ENCODE data around the gene HTR2B.

Gene HTR2B

GRCh38 chr2:231124838-231125568 is at the start of gene HTR2B:
TSS of gene HTR2B (minus strand) at chr2:231125042. CDS start at chr2:231123764, 1,278 bp downstream.
- H3K4me3 ChIP-seq (ENCODE audit: low read depth, low read length): no peak within 1 kb of the TSS
- H3K4me1 ChIP-seq (ENCODE audit: control insufficient read depth, insufficient read depth, low read length): peaks cover 30% of the 10 kb centered on the region
- H3K27me3 ChIP-seq (ENCODE audit: control insufficient read depth, insufficient read depth, low read length): no peaks in the 10 kb centered on the region
- no peaks in the 10 kb centered on the region for H3K9me3 ChIP-seq (ENCODE audit: control insufficient read depth, insufficient read depth, low read depth, low read length)
- H3K36me3 ChIP-seq (ENCODE audit: control insufficient read depth, insufficient read depth, low read length): no peaks in the 10 kb centered on the region
- H3K27ac ChIP-seq (ENCODE audit: low read depth, low read length): no peak within 1 kb of the TSS
- H3K9ac ChIP-seq (ENCODE audit: low read length): no peak within 1 kb of the TSS

- H3K36me3 ChIP-seq (ENCODE audit: control insufficient read depth, insufficient read depth, low read length): peaks cover 45% of the 10 kb centered on the region
Observed at GRCh38 chr2:231174211-231174651, 49.4 kb upstream of the HTR2B start.

GRCh38 chr2:231172025-231172424 is 47.2 kb upstream of the HTR2B start:
- peaks cover 65% of the 10 kb centered on the region for H3K36me3 ChIP-seq (ENCODE audit: control insufficient read depth, insufficient read depth, low read length)

More at GRCh38 chr2:231174211-231174651, 49.4 kb upstream of the HTR2B start:
- no peak overlapping the region for H3K4me3 ChIP-seq (ENCODE audit: low read depth, low read length)
- H3K9ac ChIP-seq (ENCODE audit: low read length): no peak overlapping the region
- no peaks in the 10 kb centered on the region for H3K4me1 ChIP-seq (ENCODE audit: control insufficient read depth, insufficient read depth, low read length)
- H3K9me3 ChIP-seq (ENCODE audit: control insufficient read depth, insufficient read depth, low read depth, low read length): no peaks in the 10 kb centered on the region
- H3K27me3 ChIP-seq (ENCODE audit: control insufficient read depth, insufficient read depth, low read length): no peaks in the 10 kb centered on the region
- H3K27ac ChIP-seq (ENCODE audit: low read depth, low read length): no peak overlapping the region

GRCh38 chr2:231170055-231170454 is 45.2 kb upstream of the HTR2B start:
- H3K36me3 ChIP-seq (ENCODE audit: control insufficient read depth, insufficient read depth, low read length): peaks cover 82% of the 10 kb centered on the region
- H3K27me3 ChIP-seq (ENCODE audit: control insufficient read depth, insufficient read depth, low read length): no peaks in the 10 kb centered on the region
- H3K4me1 ChIP-seq (ENCODE audit: control insufficient read depth, insufficient read depth, low read length): no peaks in the 10 kb centered on the region
- no peak overlapping the region for H3K27ac ChIP-seq (ENCODE audit: low read depth, low read length)
- H3K9ac ChIP-seq (ENCODE audit: low read length): no peak overlapping the region
- H3K4me3 ChIP-seq (ENCODE audit: low read depth, low read length): no peak overlapping the region
- H3K9me3 ChIP-seq (ENCODE audit: control insufficient read depth, insufficient read depth, low read depth, low read length): no peaks in the 10 kb centered on the region

More at GRCh38 chr2:231172025-231172424, 47.2 kb upstream of the HTR2B start:
- H3K4me3 ChIP-seq (ENCODE audit: low read depth, low read length): no peak overlapping the region
- no peaks in the 10 kb centered on the region for H3K9me3 ChIP-seq (ENCODE audit: control insufficient read depth, insufficient read depth, low read depth, low read length)
- H3K9ac ChIP-seq (ENCODE audit: low read length): no peak overlapping the region
- no peaks in the 10 kb centered on the region for H3K27me3 ChIP-seq (ENCODE audit: control insufficient read depth, insufficient read depth, low read length)
- no peak overlapping the region for H3K27ac ChIP-seq (ENCODE audit: low read depth, low read length)
- H3K4me1 ChIP-seq (ENCODE audit: control insufficient read depth, insufficient read depth, low read length): no peaks in the 10 kb centered on the region

GRCh38 chr2:231169488-231169887 is 44.6 kb upstream of the HTR2B start:
- Histone ChIP-seq H3K4me3 (ENCODE audit: low read depth, low read length) (no peak overlapping the region), H3K4me1 (ENCODE audit: control insufficient read depth, insufficient read depth, low read length) (no peaks in the 10 kb centered on the region), H3K9ac (ENCODE audit: low read length) (no peak overlapping the region), H3K27ac (ENCODE audit: low read depth, low read length) (no peak overlapping the region), H3K27me3 (ENCODE audit: control insufficient read depth, insufficient read depth, low read length) (no peaks in the 10 kb centered on the region), H3K36me3 (ENCODE audit: control insufficient read depth, insufficient read depth, low read length) (peaks cover 84% of the 10 kb centered on the region), H3K9me3 (ENCODE audit: control insufficient read depth, insufficient read depth, low read depth, low read length) (no peaks in the 10 kb centered on the region)

- H3K4me3 ChIP-seq (ENCODE audit: low read depth, low read length): no peak overlapping the region
- no peaks in the 10 kb centered on the region for H3K9me3 ChIP-seq (ENCODE audit: control insufficient read depth, insufficient read depth, low read depth, low read length)
- peaks cover 89% of the 10 kb centered on the region for H3K36me3 ChIP-seq (ENCODE audit: control insufficient read depth, insufficient read depth, low read length)
- H3K4me1 ChIP-seq (ENCODE audit: control insufficient read depth, insufficient read depth, low read length): no peaks in the 10 kb centered on the region
- H3K27ac ChIP-seq (ENCODE audit: low read depth, low read length): no peak overlapping the region
- H3K27me3 ChIP-seq (ENCODE audit: control insufficient read depth, insufficient read depth, low read length): no peaks in the 10 kb centered on the region
- no peak overlapping the region for H3K9ac ChIP-seq (ENCODE audit: low read length)
Observed at GRCh38 chr2:231168460-231169139, 43.8 kb upstream of the HTR2B start.

GRCh38 chr2:231167745-231168459 is 43.1 kb upstream of the HTR2B start:
- Histone ChIP-seq H3K27ac (ENCODE audit: low read depth, low read length) (no peak overlapping the region), H3K4me1 (ENCODE audit: control insufficient read depth, insufficient read depth, low read length) (no peaks in the 10 kb centered on the region; the same call in 1 of the 2 replicates), H3K27me3 (ENCODE audit: control insufficient read depth, insufficient read depth, low read length) (no peaks in the 10 kb centered on the region), H3K9ac (ENCODE audit: low read length) (no peak overlapping the region), H3K36me3 (ENCODE audit: control insufficient read depth, insufficient read depth, low read length) (peaks cover 89% of the 10 kb centered on the region), H3K9me3 (ENCODE audit: control insufficient read depth, insufficient read depth, low read depth, low read length) (no peaks in the 10 kb centered on the region), H3K4me3 (ENCODE audit: low read depth, low read length) (no peak overlapping the region)

GRCh38 chr2:231163414-231164095 is 38.7 kb upstream of the HTR2B start:
- H3K9me3 ChIP-seq (ENCODE audit: control insufficient read depth, insufficient read depth, low read depth, low read length): no peaks in the 10 kb centered on the region
- H3K4me3 ChIP-seq (ENCODE audit: low read depth, low read length): no peak overlapping the region
- no peak overlapping the region for H3K27ac ChIP-seq (ENCODE audit: low read depth, low read length)
- H3K27me3 ChIP-seq (ENCODE audit: control insufficient read depth, insufficient read depth, low read length): no peaks in the 10 kb centered on the region
- H3K4me1 ChIP-seq (ENCODE audit: control insufficient read depth, insufficient read depth, low read length): peaks cover 3% of the 10 kb centered on the region; the same call in 1 of the 2 replicates
- peaks cover 68% of the 10 kb centered on the region for H3K36me3 ChIP-seq (ENCODE audit: control insufficient read depth, insufficient read depth, low read length)
- H3K9ac ChIP-seq (ENCODE audit: low read length): no peak overlapping the region

GRCh38 chr2:231163011-231163410 is 38.2 kb upstream of the HTR2B start:
- Histone ChIP-seq H3K4me3 (ENCODE audit: low read depth, low read length) (no peak overlapping the region), H3K27me3 (ENCODE audit: control insufficient read depth, insufficient read depth, low read length) (no peaks in the 10 kb centered on the region), H3K9ac (ENCODE audit: low read length) (no peak overlapping the region), H3K9me3 (ENCODE audit: control insufficient read depth, insufficient read depth, low read depth, low read length) (no peaks in the 10 kb centered on the region), H3K36me3 (ENCODE audit: control insufficient read depth, insufficient read depth, low read length) (peaks cover 67% of the 10 kb centered on the region), H3K4me1 (ENCODE audit: control insufficient read depth, insufficient read depth, low read length) (peaks cover 3% of the 10 kb centered on the region; the same call in 1 of the 2 replicates), H3K27ac (ENCODE audit: low read depth, low read length) (no peak overlapping the region)

- H3K27ac ChIP-seq (ENCODE audit: low read depth, low read length): no peak overlapping the region
Observed at GRCh38 chr2:231161877-231162329, 37.1 kb upstream of the HTR2B start.

More at GRCh38 chr2:231161877-231162329, 37.1 kb upstream of the HTR2B start:
- no peak overlapping the region for H3K9ac ChIP-seq (ENCODE audit: low read length)
- peaks cover 3% of the 10 kb centered on the region; the same call in 1 of the 2 replicates for H3K4me1 ChIP-seq (ENCODE audit: control insufficient read depth, insufficient read depth, low read length)
- no peaks in the 10 kb centered on the region for H3K27me3 ChIP-seq (ENCODE audit: control insufficient read depth, insufficient read depth, low read length)
- H3K36me3 ChIP-seq (ENCODE audit: control insufficient read depth, insufficient read depth, low read length): peaks cover 57% of the 10 kb centered on the region
- no peaks in the 10 kb centered on the region for H3K9me3 ChIP-seq (ENCODE audit: control insufficient read depth, insufficient read depth, low read depth, low read length)
- H3K4me3 ChIP-seq (ENCODE audit: low read depth, low read length): no peak overlapping the region
